K562 (cell line): ENCODE measurements around the gene TPRX2.

Source experiments
- EP300 ChIP-seq: IDR thresholded peaks from 2 replicates; pipeline ENCODE4 v1.6.1; 2012; ENCODE audit warnings: low read length, improper control_type of control experiment
- MAZ ChIP-seq, 2 experiments: fragments of 450-650 bp in 1 of 2; sonication (generic) in 1 of 2; formaldehyde crosslinking; IDR thresholded peaks in 1 of 2; conservative IDR thresholded peaks in 1 of 2; 2 replicates each; pipeline versions ENCODE4 v1.4.0 to v1.5.0; 2020; ENCODE audit warnings: mild to moderate bottlenecking in 1 of 2, missing genetic modification reagents in 1 of 2
- TBP ChIP-seq: optimal IDR thresholded peaks from 2 replicates; pipeline ENCODE3; 2011; ENCODE audit warnings: low read depth, low read length, improper control_type of control experiment

GRCh38 chr19:47881757-47882156 is 22.7 kb downstream of the TPRX2 start:
- TF ChIP-seq MAZ (CRISPR knock-in tag; conservative IDR thresholded peaks at IDR 0.05 in 1 of 2, IDR thresholded peaks at IDR 0.05 in 1 of 2) (no peak), TBP (no peak), EP300 (no peak)
